Kidney (tissue), 14 donors: ENCODE results near the gene IL1RAP. TPM values are rescaled to one million over a fixed set of nuclear protein-coding genes. Genes with fewer than 3 reads are reported as not detected.

Experiments
- DNase-seq, 5 donors: peaks; one replicate each; pipeline ENCODE4 v3.0.0-alpha.2; 2013 to 2020
- FAIRE-seq: peaks from 2 replicates; lab custom pipeline; 2012; peaks lifted over from hg19 to GRCh38; lab: Jason Lieb, UNC
- H3K27ac ChIP-seq, 2 donors: one replicate each; pipeline ENCODE4 v1.7.0; 2013; ENCODE audit warnings: low read depth in 2 of 2, low read length in 2 of 2, inconsistent platforms in 1 of 2
- H3K27me3 ChIP-seq: one replicate; pipeline ENCODE4 v1.7.1; 2013; ENCODE audit warnings: low read length, inconsistent platforms; ENCODE audit not compliant: control insufficient read depth, insufficient read depth
- H3K36me3 ChIP-seq, 3 donors: one replicate each; pipeline versions ENCODE4 v1.7.0 to v1.7.1; 2013; ENCODE audit warnings: low read length in 3 of 3, control low read depth in 1 of 3, inconsistent platforms in 1 of 3; ENCODE audit not compliant: insufficient read depth in 3 of 3, control insufficient read depth in 2 of 3
- H3K4me1 ChIP-seq, 3 donors: one replicate each; pipeline versions ENCODE4 v1.7.0 to v1.7.1; 2013; ENCODE audit warnings: low read length in 3 of 3, inconsistent platforms in 1 of 3, low read depth in 1 of 3; ENCODE audit not compliant: control insufficient read depth in 2 of 3, insufficient read depth in 2 of 3
- H3K4me3 ChIP-seq, 3 donors: one replicate each; pipeline versions ENCODE4 v1.7.0 to v1.8.1; 2013; ENCODE audit warnings: low read length in 3 of 3, control low read depth in 1 of 3, inconsistent platforms in 1 of 3
- H3K9ac ChIP-seq, 3 donors: one replicate each; pipeline versions ENCODE4 v1.7.0 to v1.7.1; 2013; ENCODE audit warnings: low read length in 3 of 3, control low read depth in 1 of 3, inconsistent platforms in 1 of 3
- H3K9me3 ChIP-seq, 3 donors: one replicate each; pipeline versions ENCODE4 v1.7.0 to v1.7.1; 2013; ENCODE audit warnings: low read length in 3 of 3, control low read depth in 1 of 3, inconsistent platforms in 1 of 3; ENCODE audit not compliant: control insufficient read depth in 2 of 3, insufficient read depth in 1 of 3
- intact Hi-C: fragments of 100-400 bp; cut with DNase I; formaldehyde crosslinking; loops from one replicate; pipeline ENCODE4 v1.11.1; 2022
- polyA plus RNA-seq: library from polyadenylated mRNA; stranded (reverse); fragments of 350-450 nt; fragmentation: Illumina TruSeq; extraction: RNeasy Lipid Tissue Mini Kit (QIAGEN cat#74804); gene quantifications from one replicate; pipeline ENCODE4 v1.2.3, GENCODE V29; 2014; ENCODE audit warnings: low read depth, low replicate concordance; ENCODE audit not compliant: insufficient read depth
- total RNA-seq: library from RNA; stranded (reverse); fragmentation: NEBNext Ultra II Directional; extraction: Animal tissue kit (Norgen Biotek cat#: 25700); gene quantifications from one replicate; pipeline ENCODE4 v1.2.1, GENCODE V29; 2021
- TF ChIP-seq, protein P1 (sequence below): IDR thresholded peaks from 3 replicates; pipeline ENCODE4 v1.5.1; 2012; ENCODE audit warnings: mild to moderate bottlenecking, moderate library complexity, borderline replicate concordance; ENCODE audit not compliant: insufficient read depth; ENCODE audit errors: extremely low read depth
- donor health status: control.
- donor health status: control.
- donor health status: control.
- donor health status: control.
- donor health status: control.
- donor health status: DM: yes; HTN: yes; CAD: no.
- donor health status: Normal renal cell carcinoma (clear cell type).

Gene IL1RAP
- total and polyA plus RNA-seq, 2 donors from 2014 or later = 1.7 to 10.0 TPM

- Histone ChIP-seq H3K9ac (no peak overlapping the region), H3K27me3 (no peaks in the 10 kb centered on the region), H3K27ac (no peak overlapping the region), H3K36me3 (no peaks in the 10 kb centered on the region), H3K9me3 (no peaks in the 10 kb centered on the region), H3K4me1 (no peaks in the 10 kb centered on the region), H3K4me3 (no peak overlapping the region)
- intact Hi-C loops = no loop called here
- no peak for FAIRE-seq
- DNase-seq = no peak
- TF ChIP-seq, protein P1, sequence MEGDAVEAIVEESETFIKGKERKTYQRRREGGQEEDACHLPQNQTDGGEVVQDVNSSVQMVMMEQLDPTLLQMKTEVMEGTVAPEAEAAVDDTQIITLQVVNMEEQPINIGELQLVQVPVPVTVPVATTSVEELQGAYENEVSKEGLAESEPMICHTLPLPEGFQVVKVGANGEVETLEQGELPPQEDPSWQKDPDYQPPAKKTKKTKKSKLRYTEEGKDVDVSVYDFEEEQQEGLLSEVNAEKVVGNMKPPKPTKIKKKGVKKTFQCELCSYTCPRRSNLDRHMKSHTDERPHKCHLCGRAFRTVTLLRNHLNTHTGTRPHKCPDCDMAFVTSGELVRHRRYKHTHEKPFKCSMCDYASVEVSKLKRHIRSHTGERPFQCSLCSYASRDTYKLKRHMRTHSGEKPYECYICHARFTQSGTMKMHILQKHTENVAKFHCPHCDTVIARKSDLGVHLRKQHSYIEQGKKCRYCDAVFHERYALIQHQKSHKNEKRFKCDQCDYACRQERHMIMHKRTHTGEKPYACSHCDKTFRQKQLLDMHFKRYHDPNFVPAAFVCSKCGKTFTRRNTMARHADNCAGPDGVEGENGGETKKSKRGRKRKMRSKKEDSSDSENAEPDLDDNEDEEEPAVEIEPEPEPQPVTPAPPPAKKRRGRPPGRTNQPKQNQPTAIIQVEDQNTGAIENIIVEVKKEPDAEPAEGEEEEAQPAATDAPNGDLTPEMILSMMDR = no peak
Observed at GRCh38 chr3:190580417-190580816, 66.5 kb downstream of the IL1RAP start.

- TF ChIP-seq, protein P1 = no peak
- Histone ChIP-seq H3K9ac (no peak overlapping the region), H3K36me3 (no peaks in the 10 kb centered on the region), H3K27ac (no peak overlapping the region), H3K9me3 (no peaks in the 10 kb centered on the region), H3K27me3 (no peaks in the 10 kb centered on the region), H3K4me3 (no peak overlapping the region), H3K4me1 (no peaks in the 10 kb centered on the region)
- intact Hi-C loops = no loop called here
- FAIRE-seq = no peak
- DNase-seq = no peak
Observed at GRCh38 chr3:190581041-190581541, 67.2 kb downstream of the IL1RAP start.

GRCh38 chr3:190582667-190583066, 68.8 kb downstream of the IL1RAP start:
- no peaks in the 10 kb centered on the region for H3K9me3 ChIP-seq
- TF ChIP-seq, protein P1 = no peak
- no peak overlapping the region for H3K27ac ChIP-seq
- FAIRE-seq = no peak
- DNase-seq = no peak
- H3K27me3 ChIP-seq = no peaks in the 10 kb centered on the region
- no peaks in the 10 kb centered on the region for H3K36me3 ChIP-seq
- intact Hi-C loops = no loop called here
- no peak overlapping the region for H3K9ac ChIP-seq
- no peaks in the 10 kb centered on the region for H3K4me1 ChIP-seq
- H3K4me3 ChIP-seq = no peak overlapping the region
